Glomerular visceral epithelial cell (primary cell): ENCODE data around the gene ANO6.

Experiments used
- DNase-seq: peaks from one replicate; pipeline ENCODE4 v3.0.0-alpha.2; 2016; ENCODE audit errors: extremely low spot score

Gene ANO6

DNA sequence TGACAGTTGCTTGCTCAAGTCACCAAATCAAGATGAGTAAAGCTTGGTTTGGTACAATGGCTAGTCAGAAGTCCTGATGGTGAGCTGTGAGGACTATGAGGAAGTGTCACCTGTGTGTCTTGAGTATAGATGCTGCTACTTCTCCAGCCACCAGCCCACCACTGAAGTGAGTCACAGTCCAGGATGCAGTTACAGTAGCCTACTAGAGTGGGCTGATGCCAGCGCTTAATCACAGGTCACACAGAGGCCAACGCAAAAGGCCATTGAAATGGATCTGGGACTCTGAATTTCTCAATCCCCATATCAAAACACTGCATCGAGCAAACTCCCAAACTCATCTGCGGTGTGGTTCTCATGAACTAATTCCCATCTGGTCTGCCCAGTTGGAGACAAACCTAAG is 223.1 kb downstream of the ANO6 start:
- peak; percentile 26 for DNase-seq

DNA sequence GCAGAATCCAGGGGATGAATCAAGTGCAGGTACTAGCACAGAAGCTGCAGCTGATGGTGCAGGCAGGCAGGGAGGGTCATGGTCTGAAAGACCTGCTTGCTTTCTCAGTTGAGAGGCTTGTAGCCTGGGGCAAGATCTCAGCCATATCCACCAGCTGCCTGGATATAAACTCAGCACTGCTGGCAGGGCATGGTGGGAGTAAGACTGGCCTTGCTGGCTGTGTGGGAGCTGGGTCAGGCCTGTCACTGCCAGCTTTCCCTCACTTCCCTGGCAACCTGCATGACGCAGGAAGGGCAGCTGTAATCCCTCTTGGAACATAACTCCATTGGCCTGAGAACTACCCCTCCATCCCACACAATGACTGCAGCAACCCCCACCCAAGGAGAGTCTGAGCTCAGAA is 230.1 kb downstream of the ANO6 start:
- DNase-seq, result no peak

DNA sequence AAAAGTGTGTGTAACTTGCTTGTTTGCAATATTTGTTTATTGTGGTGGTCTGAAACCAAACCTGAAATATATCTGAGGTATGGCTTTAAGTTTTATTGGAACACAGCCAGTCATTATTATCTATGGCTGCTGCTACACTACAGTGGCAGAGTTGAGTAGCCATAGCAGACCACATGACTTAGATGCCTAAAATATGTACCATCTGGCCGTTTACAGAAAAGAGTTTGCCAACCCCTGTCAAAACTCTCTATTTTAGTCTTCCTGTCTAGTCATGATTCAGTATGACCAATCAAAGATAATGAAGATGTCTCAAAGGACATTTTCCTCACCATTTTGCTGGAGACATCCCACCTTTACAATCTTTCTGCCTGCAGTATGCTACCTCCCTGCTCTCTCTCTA is 242.3 kb downstream of the ANO6 start:
- no peak for DNase-seq

DNA sequence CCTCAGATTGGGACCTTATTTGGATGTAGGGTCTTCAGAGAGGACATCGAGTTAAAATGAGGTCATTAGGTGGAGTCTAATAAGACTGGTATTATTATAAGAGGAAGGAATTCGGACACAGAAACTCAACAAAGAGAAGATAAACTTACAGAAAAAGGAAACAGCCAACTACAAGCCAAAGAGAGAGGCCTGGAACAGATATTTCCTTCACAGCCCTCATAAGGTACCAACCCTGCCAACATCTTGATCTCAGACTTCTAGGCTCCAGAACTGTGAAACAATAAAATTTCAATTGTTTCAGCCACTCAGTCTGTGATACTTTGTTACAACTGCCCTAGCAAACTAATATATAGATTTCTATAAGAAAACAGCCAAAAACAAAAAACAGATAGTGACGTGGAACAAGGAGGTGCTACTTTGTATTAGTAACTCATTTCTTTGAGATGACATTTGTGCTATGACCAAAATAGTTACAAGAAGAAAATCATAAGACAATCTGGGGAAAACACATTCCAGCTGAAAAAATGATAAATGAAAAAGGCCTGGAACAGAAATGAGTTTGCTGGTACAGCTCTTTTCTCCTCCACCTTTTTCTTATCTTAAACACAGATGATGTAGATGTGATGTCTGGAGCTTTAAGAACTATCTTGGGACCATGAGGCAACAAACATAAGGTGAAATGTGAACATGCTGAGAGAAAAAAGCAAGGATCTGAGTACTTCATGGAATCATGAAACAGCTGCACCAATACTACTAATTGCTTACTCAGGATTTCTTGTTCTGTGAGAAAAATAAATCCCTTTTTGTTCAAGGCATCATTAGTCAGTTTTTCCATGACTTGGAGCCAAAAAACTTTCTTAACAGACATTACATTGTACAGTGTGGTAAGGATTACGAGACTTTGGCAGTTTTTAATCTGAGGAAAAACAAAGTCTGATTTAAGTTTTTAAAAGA is 243.2 kb downstream of the ANO6 start:
- no peak for DNase-seq

DNA sequence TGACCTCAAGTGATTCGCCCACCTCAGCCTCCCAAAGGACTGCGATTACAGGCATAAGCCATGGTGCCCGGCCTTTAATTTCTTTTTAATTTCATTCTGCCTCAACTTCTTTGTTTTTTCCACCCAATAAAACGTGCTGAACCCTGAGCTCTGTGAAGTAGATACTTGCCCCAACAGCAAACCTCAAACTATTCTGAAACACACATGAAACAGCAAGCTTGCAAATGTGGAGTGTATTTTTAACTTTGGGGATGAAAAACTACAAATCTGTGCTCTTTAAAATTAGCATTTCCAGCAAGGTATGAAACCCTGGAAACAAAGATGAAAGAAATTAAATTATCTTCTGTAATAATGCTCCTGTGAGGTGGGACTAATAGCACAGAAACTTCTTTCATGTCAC is 246.6 kb downstream of the ANO6 start:
- no peak for DNase-seq

DNA sequence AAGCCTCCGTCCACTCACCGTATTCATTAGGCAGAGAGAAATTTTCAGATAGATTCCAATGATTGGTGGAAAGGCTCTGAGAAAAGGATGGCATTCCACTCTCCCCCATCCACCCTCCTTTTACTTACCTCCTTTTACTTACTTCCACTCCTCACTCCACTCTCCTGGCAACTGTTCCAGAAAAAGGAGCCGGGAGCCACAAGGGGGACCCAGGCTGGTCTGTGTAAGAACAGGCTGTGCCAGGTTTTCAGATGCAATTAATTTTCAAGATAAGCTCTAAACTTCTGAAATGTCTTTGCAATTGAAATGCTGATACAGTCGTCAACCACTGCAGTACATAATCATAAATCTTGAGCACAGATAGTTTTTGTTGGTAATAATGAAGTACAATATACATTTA is 248.8 kb downstream of the ANO6 start:
- no peak for DNase-seq

DNA sequence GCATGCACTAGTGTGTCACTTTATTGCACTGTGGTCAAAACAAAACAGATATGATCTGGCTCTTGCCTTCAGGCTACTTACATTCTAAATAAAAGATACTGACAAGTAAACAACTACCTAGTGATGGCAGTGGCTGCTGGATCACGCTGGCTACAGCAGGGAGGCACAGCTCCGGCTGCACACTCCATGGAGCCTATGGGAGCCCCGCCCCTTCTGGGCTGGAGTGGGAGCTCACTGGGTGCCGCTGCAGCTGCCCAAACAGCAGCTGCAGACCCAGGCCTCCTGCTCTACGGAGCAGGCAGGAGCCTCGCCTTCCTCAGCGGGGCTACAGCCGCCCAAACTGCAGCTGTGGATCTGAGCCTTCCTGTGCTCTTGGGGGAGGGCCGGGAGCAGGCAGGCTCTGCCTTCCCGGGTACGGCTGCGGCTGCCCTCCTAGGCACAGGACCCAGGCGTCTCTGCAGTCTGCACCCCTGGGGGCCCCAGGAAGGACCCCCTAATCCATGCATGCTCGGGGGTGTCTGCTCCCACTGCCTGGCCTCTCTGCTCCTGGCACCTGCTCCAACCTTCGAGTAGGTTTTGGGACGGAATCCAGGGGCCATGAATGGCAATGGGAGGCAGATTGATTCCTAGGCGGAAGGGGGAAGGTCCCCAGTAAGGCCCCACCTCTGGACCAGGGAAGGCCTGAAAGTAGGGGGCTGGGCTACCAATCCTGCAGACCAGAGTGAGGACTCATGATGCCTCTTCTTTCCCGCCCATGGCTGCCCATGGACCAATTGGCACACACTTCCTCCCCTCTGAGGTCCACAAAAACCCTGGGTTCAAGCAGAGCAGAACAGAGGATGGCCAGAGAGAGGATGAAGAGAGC is 253.1 kb downstream of the ANO6 start:
- no peak for DNase-seq

DNA sequence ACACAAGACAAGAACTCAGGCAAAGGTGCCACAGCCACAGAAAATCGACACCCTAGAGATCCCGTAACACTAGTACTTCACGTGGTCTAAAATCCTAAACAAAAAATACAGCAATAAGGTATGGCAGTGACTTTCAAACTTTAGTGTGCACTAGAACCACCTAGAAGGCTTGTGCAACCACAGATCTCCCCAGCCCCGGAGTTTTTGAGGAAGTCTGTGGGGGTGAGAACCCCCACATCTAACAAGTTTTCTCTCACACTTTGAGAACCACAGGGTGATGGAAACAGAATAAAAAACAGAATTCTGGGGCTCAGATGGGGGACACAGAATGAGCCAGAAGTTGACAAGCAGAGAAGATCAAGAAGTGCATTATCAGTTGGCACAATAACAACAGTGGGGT is 254.0 kb downstream of the ANO6 start:
- no peak for DNase-seq

DNA sequence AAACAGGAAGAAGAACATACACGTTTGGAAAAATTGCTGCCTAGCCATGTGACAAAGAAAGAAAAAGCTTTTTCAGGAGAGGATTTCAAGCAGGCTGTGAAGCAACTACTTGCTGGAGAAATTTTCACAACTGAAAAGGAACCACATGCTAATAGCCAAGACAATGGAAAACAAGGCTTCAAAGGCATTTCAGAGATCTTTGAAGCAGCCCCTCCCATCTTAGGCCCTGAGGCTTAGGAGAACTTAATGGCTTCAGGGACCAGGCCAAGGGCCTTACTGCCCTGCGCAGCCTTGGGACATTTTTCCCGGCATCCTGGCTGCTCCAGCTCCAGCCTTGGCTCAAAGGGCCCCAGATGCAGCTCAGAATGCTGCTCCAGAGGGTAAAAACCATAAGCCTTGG is 257.7 kb downstream of the ANO6 start:
- DNase-seq, result no peak

DNA sequence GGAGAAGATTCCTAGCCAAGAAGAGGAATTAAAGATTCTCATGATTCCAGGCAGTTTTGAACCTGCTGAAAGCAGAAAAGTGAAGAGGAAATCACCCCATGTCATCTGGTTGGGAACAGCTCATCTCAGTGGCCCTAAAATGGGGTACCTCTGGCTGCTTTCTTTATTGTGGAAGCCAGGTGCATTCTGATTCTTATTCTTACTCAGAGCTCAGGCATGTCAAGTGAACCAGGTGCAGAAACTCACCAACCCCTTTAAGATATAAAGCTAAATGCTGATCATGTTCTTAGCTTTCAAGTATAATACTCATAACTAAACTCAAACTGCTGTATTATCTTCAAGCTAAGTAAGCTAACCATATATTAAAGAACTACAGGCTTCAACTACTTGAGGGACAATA is 259.7 kb downstream of the ANO6 start:
- no peak for DNase-seq

DNA sequence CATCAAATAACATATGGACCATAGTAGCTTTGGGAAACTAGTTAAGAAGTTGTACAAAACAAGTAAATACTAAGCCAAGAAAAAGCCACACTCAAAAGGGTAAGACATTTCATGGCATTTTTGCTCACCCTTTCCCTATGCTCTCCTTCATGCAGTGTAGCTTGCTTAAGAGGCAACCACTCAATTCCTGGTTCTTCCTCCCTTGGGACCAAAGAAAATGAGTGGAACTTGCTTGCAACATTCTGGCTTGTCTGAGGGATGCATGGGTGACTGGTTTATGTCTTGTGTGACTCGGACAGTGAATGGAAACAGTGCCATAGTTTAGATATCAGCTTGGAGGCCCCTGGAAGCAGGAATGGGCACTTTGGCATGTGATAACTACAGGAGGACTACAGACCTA is 261.6 kb downstream of the ANO6 start:
- DNase-seq, result no peak

DNA sequence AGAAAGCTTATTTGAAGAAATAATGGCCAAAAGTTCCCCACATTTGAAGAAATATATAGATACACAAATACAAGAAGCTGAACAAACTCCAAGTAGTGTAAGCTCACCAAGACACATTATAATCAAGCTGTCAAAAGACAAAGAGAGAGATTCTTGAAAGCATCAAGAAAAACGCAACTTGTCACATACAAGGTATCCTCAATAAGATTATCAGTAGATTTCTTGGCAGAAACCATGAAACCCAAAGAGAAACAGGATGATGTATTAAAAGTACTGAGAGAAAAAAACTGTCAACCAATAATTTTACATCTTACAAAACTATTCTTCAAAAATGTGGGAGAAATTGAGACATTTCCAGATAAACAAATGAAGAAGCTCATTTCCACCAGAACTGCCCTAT is 263.0 kb downstream of the ANO6 start:
- no peak for DNase-seq

DNA sequence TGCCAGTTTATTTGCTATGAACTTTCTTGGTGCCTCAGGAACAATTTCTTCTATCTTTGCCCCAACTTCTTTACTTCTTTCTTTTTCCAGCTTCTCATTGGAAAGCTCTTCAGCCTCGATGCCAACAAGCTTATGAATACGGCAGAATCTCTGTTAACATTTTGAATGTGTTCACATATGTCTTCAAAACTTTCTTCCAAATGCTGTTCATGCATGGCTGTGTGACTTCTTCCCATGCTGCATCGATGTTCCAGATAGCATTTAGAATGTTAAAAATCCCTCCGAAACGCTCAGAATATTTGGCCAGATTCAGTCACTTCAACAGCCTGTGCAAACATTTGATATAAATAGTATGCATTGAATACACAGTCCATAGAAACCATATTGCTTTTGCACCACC is 265.9 kb downstream of the ANO6 start:
- no peak for DNase-seq

DNA sequence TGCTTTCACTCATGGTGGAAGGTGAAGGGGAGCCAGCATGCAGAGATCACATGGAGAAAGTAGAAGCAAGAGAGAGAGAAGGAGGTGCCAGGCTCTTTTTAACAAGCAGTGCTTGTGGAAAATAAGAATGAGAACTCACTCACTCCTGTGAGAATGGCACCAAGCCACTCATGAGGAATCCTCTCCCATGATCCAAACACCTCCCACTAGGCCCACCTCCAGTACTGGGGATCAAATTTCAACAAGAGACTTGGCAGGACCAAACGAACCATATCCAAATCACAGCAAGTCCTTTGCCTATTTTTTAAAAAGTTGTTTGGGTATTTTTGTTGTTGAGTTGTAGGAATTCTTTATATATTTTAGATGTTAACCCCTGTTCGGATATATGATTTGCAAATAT is 267.7 kb downstream of the ANO6 start:
- DNase-seq, result no peak
